SK-N-MC (cell line): Measurements from ENCODE around the gene AGRN.
"Not testable (repeated sequence)": the region's sequence is repeated elsewhere in the genome, so short reads cannot be mapped to it uniquely, and the experiment has no call there.

Experiments
- EZH2 ChIP-seq: fragments of 200-600 bp; sonication (generic); IDR thresholded peaks from one replicate; pipeline ENCODE4 v1.6.1; 2017; ENCODE audit warnings: antibody characterized with exemption
- FOXP2 ChIP-seq: optimal IDR thresholded peaks from 2 replicates; pipeline ENCODE3; 2011; ENCODE audit warnings: mild to moderate bottlenecking, moderate library complexity; ENCODE audit not compliant: insufficient read depth; ENCODE audit errors: extremely low read length, control extremely low read depth
- POLR2AphosphoS5 ChIP-seq: IDR thresholded peaks from 2 replicates; pipeline ENCODE4 v1.6.1; 2012; ENCODE audit warnings: mild to moderate bottlenecking, low read depth, low read length, borderline replicate concordance

GRCh38 chr1:1030867-1031658, 11.1 kb downstream of the AGRN start:
- not testable (repeated sequence) for TF ChIP-seq EZH2, POLR2AphosphoS5, FOXP2
